GM18861 (cell line): ENCODE results near the gene TFEB.

Experiments used
- ATAC-seq: cut with Tn5 transposase; IDR thresholded peaks from one replicate; pipeline ENCODE4 v1.9.1; 2021; ENCODE audit not compliant: unreplicated experiment

Gene TFEB

DNA sequence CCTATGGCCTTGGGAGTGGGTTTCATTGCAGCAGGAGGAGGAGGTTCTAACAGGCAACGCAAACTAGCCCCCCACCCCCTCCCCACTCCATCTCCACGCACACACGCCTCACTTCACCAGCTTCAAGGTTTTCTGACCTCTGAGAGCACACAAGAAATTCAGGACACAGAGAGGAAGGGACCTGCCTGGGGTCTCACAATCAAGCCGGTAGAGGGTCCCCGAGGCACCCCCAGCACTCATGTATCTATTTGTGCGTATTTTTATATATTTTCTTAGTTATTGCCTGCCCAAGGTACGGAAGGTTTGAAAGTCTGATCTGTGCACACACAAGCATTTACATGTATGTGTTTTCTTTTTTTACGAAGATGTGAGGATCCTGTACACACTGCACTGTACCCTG lies 80.2 kb downstream of the TFEB start:
- ATAC-seq, result no peak

DNA sequence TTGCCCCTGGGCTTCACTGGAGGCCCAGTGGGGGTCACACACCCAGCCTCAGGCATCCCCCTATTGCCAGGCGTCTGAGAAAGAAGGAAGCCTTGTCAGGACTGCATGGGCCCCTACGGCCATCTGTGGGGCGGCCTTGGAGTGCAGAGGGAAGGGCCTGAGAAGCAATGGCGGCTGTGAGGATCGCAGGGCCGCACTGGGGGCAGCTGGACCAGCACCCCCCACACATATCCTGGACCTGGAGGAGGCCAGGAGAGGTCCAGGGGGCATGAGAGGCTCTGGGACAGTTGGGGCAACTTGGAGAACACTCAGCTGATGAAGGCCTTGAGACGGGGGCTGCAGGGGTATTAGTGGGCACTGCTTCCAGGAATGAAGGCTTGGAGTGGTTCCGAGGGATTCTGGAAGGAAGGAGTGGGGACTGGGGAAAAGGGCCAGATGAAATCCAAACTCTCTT lies 80.7 kb downstream of the TFEB start:
- ATAC-seq, result no peak

DNA sequence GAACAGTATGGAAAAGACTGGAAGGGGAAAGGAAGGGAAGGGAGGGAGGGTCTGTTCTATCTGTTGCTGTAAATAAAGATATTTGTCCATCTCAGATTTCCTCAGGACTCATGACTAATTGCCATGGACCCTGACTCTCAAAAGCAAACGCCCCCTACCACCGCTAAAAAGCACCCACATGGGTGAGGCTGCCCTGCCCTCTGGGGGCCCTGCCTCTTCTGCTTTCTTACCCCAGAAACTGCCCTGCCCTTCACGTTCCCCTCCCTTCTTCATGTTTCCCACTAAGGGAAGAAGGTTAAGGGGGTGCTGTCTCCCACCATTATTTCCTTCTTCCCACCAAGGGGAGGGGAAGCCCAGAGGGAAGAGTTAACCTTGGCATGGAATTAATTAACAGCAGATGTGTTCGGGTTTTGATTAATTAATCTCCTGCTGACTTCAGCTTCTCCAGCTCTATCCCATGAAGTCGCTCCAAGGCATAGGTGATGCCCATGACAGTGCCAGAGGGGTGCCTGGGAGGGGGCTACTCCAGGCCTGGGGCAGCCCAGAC lies 81.2 kb downstream of the TFEB start:
- no peak for ATAC-seq

DNA sequence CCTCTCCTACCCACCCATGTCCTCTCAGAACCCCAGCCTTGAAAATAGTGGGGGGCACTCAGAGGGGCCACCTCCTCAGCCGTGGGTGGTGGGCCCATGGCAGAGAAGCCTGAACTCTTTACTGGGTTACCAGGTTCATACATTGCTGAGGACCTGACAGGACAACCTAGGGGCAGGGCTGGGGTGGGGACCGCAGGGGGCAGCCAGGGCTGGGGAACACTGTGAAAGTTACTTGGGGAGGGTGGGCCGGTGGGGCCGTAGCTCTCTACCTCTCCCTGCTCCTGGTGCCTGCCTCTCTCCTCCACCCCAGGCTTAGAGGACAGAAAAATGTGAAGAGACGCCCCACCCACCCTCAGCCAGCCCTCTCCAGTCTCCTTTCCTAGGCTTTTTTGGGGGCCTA lies 81.7 kb downstream of the TFEB start:
- ATAC-seq, result no peak

DNA sequence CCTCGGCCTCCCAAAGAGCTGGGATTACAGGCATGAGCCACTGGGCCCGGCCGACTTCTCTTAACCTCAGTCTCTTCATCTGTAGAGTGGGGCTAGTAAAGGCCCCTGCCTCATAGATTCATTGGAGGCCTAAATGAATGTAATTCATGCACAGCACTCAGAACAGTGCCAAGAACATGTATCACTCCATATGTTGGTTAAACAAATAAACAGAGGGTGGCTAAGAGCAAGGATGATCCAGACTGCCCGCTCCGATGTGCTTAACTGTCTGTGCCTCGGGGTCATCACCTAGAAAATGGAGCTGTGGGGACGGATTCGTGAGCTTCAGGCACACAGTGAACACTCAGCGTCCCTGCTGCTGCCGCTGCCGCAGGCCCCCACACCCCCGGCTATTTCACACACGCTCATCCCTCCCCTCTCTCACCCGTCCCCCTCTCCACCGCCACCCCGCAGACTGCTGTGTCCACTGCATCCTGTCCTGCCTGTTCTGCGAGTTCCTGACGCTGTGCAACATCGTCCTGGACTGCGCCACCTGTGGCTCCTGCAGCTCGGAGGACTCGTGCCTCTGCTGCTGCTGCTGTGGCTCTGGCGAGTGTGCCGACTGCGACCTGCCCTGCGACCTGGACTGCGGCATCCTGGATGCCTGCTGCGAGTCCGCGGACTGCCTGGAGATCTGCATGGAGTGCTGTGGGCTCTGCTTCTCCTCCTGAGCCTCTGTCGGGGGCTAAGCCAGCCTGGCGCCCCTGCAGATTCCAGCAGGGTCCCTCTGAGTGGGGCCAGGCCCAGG lies 82.3 kb downstream of the TFEB start:
- no peak for ATAC-seq

DNA sequence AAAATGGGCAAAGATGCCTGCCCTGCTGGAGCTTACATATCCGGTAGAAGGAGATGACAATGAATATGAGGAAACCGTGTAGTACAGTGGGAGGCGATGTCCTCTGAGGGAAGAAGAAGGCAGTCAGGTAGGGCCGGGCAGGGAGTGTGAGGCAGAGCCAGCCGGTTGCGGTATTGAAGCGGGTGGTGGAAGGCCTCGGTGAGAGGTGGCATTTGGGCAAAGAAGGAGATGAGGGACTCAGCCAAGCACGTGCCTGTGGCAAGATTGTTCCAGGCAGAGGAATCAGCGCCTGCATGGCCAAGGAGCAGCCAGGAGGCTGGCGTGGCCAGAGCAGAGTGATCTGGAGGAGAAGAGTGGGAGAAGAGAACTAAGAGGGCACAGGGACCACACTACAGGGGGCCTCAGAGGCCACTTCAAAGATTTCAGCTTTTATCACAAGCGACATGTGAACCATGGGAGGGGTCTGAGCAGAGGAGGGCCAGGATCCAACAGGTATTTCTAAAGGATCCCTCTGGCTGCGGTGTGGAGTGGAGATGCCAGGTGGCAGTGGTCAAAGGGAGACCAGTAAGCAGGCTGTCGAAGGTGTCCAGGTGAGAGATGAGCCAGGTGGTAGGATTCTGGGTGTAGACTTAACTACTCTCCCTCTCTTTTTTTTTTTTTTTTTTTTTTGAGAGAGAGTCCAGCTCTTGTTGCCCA lies 83.3 kb downstream of the TFEB start:
- no peak for ATAC-seq

DNA sequence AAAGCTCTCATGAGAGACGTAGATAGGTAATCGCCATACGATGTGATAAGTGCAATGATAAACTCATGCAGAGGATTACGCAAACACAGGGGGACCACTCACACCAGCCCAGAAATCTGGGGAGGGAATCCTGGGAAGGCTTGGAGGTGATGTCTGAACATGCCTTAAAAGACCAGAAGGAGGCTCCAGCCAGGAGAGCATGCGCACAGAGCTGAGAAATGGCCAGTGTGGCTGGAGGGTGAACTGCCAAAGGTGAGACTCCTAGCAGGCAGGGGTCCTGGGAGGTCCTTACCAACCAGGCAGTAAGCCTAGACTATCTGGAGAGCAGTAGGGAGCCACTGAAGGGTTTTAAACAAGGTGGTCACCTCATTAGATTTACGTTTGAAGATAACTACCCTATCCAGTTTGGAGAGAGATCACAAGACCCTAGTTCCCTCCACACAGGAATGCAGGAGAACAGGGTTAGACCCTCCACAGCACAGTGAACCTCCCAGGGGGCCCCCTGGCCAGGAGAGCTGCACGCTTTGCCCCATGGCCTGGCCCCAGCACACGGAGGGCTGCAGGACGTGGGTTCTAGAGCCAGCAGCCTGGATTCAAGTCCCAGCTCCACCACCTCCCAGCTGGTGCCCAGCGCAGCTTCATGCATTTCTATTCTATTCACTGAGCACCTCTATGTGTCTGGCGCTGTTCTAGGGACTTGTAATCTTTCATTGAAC lies 84.0 kb downstream of the TFEB start:
- no peak for ATAC-seq

DNA sequence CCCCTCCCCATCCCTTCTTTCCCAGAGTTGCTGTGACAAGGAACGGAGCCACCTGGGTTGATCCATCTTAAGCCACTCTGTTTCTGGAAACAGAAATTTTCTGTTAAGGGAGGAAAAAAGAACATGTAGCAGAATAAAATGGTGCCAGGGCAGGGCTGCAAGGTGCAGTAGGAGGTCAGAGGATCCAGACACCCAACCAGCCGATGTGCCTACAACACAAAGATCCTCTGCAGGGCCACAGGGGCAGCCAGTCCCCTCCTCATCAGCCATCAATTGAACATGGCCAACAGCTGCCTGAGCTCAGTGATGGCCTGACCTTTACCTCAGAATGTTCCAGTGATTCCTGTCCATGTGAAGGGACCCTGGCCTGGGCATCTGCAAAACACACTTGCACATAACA lies 85.3 kb downstream of the TFEB start:
- ATAC-seq, result no peak

DNA sequence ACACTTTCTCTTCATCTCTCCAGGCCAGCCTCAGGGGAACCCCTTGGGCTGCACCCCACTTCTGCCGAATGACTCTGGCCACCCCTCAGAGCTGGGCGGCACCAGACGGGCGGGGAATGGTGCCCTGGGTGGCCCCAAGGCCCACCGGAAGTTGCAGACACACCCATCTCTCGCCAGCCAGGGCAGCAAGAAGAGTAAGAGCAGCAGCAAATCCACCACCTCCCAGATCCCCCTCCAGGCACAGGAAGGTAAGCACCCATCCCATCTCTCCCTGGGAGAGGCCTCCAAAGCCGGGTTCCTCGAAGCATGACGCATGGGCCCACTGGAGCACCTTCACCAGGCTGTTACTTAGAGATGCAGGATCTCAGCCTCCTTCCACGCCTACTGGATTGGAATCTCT lies 85.8 kb downstream of the TFEB start:
- no peak for ATAC-seq

DNA sequence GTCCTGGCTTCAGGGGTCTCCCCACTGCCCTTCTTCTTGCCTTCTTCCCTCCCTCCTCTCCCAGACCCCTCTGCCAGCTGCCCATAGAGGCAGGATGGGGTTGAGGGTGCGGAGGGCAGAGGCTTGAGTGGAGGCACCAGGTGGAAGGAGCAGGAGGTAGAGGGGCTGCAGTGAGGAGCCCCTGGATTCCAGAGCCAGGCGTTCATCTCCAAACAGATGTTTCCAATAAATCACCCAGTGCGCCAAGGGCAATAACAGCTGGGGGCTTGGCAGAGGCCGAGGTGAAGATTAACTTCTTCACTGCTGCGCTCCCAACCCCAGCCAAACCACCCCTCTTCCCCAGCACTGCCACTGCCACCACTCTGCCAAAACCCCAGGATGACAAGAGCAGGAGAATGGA lies 86.5 kb downstream of the TFEB start:
- ATAC-seq, result no peak

DNA sequence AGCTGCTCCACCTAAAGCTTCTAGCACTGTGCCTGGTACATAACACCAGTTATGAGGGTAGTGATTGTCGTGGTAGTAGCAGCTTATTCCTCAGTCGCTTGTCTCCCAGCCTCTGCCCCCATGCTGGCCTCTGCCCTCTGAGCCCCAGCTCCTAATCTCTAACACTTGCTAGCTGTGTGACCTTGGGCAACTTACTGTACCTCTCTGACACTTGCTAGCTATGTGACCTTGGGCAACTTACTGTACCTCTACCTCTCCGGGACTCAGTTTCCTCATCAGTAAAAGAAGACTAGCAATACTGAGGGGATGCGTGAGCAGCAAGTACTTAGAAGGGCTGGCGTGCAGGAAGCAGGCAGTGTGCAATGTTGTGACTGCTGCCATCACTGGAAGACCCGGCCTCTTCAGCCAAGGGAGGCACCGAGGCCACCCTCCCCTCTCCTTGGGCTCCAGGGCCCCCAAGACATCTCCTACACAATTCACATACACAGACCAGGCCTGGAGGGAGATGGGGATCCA lies 87.3 kb downstream of the TFEB start:
- ATAC-seq, result no peak

DNA sequence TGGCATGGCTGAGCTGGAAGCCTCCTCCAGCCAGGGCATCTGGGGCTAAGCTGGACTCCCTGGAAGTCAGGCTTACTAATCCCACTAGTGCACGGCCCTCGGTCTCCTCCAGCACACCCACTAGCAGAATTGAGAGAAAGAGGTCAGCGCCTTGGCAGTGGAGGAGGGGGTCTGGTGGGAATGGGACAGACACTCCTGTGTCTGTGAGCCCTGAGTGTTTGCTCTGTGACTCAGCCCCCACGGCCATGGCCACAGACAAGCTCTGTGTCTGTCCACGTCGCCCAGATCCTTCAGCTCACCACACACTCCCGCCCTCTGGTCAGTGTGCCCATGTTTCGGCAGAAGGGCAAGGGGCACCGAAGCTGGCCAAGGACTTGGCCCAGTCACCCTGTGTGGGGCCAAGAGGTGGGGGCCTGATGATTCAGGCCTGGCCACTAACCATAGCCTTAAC lies 88.3 kb downstream of the TFEB start:
- no peak for ATAC-seq

DNA sequence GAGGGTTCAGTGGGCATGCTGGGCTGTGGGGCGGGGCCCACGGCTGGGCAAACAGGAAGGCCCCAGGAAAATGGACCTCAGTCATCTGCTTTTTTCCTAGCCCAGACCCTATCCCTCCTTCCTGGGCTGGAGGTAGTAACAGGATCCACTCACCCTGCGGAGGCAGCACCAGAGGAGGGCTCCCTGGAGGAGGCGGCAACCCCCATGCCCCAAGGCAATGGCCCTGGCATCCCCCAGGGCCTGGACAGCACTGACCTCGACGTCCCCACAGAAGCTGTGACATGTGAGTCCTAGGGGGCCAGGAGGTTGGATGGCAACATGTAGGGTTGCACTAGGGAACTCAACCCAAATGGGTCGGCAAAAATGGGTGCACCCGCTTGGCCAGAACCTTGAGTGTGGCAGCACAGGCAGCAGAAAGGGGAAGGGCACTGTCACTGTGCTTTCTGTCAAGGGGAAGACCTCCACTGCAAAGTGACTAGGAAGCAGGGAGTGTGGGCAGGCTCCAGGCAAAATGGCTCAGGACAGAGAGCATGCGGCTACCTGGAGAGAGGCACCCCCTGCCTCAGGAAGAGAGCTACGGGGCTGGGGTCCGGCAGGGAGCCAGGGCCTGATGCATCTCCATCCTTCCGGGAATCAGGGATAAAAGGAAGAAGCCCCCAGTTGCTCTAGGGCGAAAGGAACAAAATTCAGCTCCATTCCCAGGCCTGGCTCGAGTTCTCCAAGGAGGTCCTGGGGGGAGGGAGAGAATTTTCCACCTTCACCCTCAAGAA lies 89.2 kb downstream of the TFEB start:
- no peak for ATAC-seq

DNA sequence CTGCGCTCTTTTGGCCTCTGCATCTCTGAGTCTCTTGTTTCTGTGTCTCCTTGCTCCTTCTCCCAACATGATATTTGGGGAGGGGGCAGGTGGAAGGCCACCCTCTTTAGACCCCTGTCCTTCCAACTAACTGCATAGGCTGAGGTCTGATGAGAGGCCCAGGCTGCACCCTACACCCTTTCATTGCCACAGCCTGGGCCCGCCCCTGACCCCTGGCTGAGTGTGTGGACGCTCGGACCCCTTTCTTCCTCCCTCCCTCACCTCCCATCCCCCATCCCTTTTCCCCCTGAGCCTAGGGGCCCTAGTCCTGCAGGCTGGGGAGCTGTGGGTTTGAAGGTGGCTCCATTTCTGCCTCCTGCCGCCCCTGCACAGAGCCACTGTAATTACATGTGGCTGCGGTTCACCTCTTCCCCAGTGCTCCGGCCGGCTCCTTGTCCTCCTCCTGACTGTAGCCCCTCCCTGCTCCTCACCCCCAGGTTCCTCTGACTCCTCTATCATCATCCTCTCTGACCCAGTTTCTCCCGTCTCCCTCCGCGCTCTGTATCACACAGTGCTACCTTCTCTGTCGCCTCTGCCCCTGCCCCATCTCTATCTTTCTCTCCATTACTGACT lies 90.3 kb downstream of the TFEB start:
- no peak for ATAC-seq

DNA sequence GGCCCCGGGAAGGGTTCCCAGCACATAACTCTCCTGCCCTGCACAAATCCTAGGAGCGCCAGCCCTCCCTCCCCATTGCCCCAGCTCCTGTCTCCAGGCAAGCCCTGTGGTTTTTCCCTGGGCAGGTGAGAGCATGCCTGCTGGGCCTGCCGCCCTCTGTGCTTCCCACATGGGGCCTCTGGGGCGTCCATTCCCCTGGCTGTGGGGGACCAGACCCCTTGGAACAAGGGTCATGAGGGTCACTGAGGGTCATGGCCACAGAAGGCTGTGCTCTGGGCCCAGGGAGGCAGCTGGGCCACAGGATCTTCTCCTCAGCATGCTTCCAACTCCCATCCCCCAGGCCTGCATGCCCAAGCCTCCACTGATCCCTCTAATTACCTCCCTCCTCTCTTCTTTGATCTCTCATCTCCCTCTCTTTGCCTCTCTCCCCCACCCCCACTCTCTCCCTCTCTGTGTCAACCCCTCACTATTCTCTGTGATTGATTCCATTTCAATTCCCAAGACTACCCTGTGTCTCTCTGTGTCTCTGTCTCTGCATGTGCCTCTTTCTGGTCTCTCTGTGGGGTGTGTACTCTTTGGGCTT lies 91.0 kb downstream of the TFEB start:
- no peak for ATAC-seq

DNA sequence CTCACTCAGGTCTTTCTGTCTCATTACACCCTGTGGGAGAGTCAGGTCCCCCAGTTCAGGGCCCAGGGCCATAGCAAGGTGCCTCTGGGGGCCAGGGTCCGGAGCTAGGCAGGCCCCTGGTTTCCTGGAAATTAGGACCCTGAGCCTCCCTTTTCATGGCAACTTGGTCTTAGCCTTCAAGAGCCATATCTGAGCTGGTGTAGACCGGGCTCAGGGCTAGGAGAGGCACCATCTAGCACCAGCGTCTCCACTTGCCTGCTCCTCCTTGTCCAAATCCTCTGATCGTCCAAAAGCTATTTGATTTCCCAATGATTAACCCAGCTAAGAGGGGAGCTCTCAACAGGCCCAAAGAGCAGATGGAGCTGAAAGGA lies 91.5 kb downstream of the TFEB start:
- no peak for ATAC-seq

DNA sequence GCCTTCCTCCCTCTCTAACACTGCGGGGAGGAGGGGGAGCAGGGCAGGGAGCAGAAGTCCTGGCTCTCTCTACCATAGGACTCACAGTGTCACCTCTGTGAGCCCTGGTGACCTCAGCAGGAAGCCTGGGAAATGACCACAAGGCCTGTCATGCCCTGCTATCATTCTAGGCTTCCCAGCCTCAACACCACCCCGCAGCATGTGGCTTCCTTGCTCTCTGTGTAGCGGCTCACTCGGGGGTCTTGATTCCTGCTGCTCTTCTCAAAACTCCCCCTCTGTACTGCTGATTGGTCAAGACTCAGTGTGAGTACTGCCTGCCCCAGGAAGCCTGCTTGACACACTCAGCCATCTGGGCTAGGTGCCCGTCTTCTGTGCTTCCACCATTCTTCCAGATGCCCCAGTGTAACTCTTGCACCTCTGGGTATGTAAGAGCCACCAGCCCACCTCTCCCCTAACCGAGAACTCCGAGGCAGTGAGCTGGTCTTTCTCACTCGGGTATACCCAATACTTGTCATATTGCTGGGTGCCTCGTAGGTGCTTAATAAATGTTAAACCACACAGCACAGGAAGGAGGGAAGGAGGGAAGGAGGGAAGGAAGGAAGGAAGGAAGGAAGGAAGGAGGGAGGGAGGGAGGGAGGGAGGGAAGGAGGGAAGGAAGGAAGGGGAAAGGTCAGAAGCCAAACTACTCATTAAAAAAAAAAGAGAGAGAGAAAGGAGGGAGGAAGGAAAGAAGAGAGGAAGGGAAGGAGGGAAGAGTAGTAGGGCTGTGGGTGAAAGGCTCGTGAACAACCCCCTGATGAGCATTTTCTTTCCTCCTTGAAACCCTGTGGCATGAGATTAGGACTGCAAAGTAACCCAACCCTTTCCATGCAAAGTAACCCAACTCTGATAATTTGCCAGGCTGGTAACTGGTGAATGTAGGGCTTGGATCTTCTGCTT lies 92.2 kb downstream of the TFEB start:
- no peak for ATAC-seq

DNA sequence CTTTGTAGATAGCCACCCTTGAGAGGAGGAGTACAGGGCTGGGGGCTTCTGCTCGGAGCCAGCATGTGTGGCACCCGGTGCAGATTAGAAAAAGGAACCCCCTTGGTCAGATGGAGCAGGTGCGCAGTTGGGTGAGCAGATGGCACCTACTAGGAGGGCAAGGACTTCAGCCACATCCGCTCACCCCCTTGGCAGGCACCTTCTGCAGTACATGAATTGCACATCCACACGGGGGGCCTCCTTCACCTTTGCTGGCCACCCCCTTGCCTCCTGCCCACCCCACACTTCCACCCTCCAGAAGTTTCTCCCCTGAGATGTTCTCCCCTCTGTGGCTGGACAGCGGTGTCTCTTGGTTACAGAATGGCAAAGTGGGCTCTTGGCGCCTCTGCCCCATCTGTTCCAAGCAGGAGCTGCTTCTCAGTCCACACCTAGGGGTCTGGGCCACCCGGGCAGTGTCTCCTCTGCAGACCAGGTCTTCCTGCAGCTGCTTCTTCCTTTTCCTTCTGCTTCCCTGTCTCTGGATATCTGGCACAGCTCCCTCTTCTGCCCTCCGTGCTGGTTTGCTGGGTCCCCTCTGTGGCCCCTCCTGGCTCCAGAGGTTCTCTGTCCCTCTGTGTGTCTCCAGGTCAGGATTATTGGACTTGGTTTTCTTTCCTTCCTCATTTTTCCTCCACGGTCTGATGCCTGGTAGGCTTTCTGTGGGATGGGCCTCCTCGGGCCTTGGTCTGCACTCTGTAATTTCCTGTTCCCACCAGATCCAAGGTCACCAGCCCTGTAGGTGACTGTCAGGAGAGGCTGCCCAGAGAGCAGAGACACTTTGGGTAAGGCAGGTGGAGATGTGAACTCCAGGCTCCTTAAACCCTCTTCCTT lies 93.1 kb downstream of the TFEB start:
- no peak for ATAC-seq
